GM19468 (cell line): Measurements from ENCODE around the gene CNTNAP2.

ENCODE experiments used
- ATAC-seq: cut with Tn5 transposase; IDR thresholded peaks from one replicate; pipeline ENCODE4 v1.9.1; 2021; ENCODE audit warnings: mild to moderate bottlenecking, moderate library complexity, moderate number of reproducible peaks; ENCODE audit not compliant: unreplicated experiment; ENCODE audit errors: extremely low read depth

The CNTNAP2 gene

GRCh38 chr7:147909431-147910148 is 1793.0 kb downstream of the CNTNAP2 start:
- no peak for ATAC-seq

GRCh38 chr7:147911201-147911601 is 1794.6 kb downstream of the CNTNAP2 start:
- no peak for ATAC-seq

GRCh38 chr7:147912291-147912690 is 1795.7 kb downstream of the CNTNAP2 start:
- no peak for ATAC-seq

- ATAC-seq, result no peak
Observed at GRCh38 chr7:147912946-147913638, 1796.5 kb downstream of the CNTNAP2 start.

GRCh38 chr7:147915781-147916180 is 1799.2 kb downstream of the CNTNAP2 start:
- no peak for ATAC-seq

GRCh38 chr7:147916573-147916972 is 1800.0 kb downstream of the CNTNAP2 start:
- no peak for ATAC-seq

GRCh38 chr7:147923841-147924240 is 1807.2 kb downstream of the CNTNAP2 start:
- no peak for ATAC-seq

GRCh38 chr7:147937428-147937827 is 1820.8 kb downstream of the CNTNAP2 start:
- no peak for ATAC-seq

- no peak for ATAC-seq
Observed at GRCh38 chr7:147941381-147941780, 1824.8 kb downstream of the CNTNAP2 start.

- ATAC-seq, result no peak
Observed at GRCh38 chr7:147944321-147944720, 1827.7 kb downstream of the CNTNAP2 start.

- ATAC-seq, result no peak
Observed at GRCh38 chr7:147952918-147953317, 1836.3 kb downstream of the CNTNAP2 start.

- ATAC-seq, result no peak
Observed at GRCh38 chr7:147968046-147968610, 1851.5 kb downstream of the CNTNAP2 start.

- ATAC-seq, result no peak
Observed at GRCh38 chr7:147971606-147972110, 1855.1 kb downstream of the CNTNAP2 start.

- ATAC-seq, result no peak
Observed at GRCh38 chr7:147978201-147978600, 1861.6 kb downstream of the CNTNAP2 start.

- ATAC-seq, result no peak
Observed at GRCh38 chr7:147978651-147979050, 1862.0 kb downstream of the CNTNAP2 start.

GRCh38 chr7:147980826-147981813 is 1864.5 kb downstream of the CNTNAP2 start:
- ATAC-seq, result no peak

- no peak for ATAC-seq
Observed at GRCh38 chr7:147982307-147982706, 1865.7 kb downstream of the CNTNAP2 start.

GRCh38 chr7:147984265-147984664 is 1867.7 kb downstream of the CNTNAP2 start:
- ATAC-seq, result no peak

- no peak for ATAC-seq
Observed at GRCh38 chr7:147990079-147990478, 1873.5 kb downstream of the CNTNAP2 start.

- no peak for ATAC-seq
Observed at GRCh38 chr7:147990942-147991341, 1874.3 kb downstream of the CNTNAP2 start.
